ENCODE results near the gene SYT14. TPM values are rescaled to one million over a fixed set of nuclear protein-coding genes. Genes with fewer than 3 reads are reported as not detected.

The SYT14 gene
- total RNA-seq, 1 donor from 2014 or later = not detected

Other genes with a start within 250 kb of the SYT14 start
- gene HSD11B1, start 233.4 kb upstream of the SYT14 start, total RNA-seq = 4.3 TPM
- gene TRAF3IP3, start 182.2 kb upstream of the SYT14 start, total RNA-seq = 1.7 TPM
- gene C1orf74, start 153.7 kb upstream of the SYT14 start, total RNA-seq = 1.8 TPM
- gene IRF6, start 132.1 kb upstream of the SYT14 start, total RNA-seq = 29.7 TPM
- gene UTP25, start 110.2 kb upstream of the SYT14 start, total RNA-seq = 2.6 TPM

All from Right ventricle myocardium inferior (tissue), 1 donor.